Skeletal muscle tissue (tissue), 4 donors: ENCODE measurements around the gene PTPN13. TPM values are rescaled to one million over a fixed set of nuclear protein-coding genes. Genes with fewer than 3 reads are reported as not detected.

Experiments used
- H3K27ac ChIP-seq: one replicate; pipeline ENCODE4 v1.7.0; 2013; ENCODE audit warnings: mild to moderate bottlenecking, low read depth, low read length, inconsistent platforms
- H3K27me3 ChIP-seq, 3 donors: one replicate each; pipeline ENCODE4 v1.7.0; 2013; ENCODE audit warnings: low read length in 3 of 3; ENCODE audit not compliant: control insufficient read depth in 3 of 3, insufficient read depth in 3 of 3
- H3K36me3 ChIP-seq, 3 donors: one replicate each; pipeline ENCODE4 v1.7.0; 2013; ENCODE audit warnings: low read length in 3 of 3; ENCODE audit not compliant: control insufficient read depth in 3 of 3, insufficient read depth in 3 of 3
- H3K4me1 ChIP-seq, 3 donors: one replicate each; pipeline ENCODE4 v1.7.0; 2013; ENCODE audit warnings: low read length in 3 of 3, mild to moderate bottlenecking in 3 of 3; ENCODE audit not compliant: control insufficient read depth in 3 of 3, insufficient read depth in 3 of 3
- H3K4me3 ChIP-seq, 3 donors: one replicate each; pipeline ENCODE4 v1.7.0; 2013; ENCODE audit warnings: low read length in 3 of 3
- H3K9ac ChIP-seq, 3 donors: one replicate each; pipeline ENCODE4 v1.7.0; 2013; ENCODE audit warnings: low read length in 3 of 3, mild to moderate bottlenecking in 3 of 3, moderate library complexity in 2 of 3, low read depth in 1 of 3
- H3K9me3 ChIP-seq, 3 donors: one replicate each; pipeline ENCODE4 v1.7.0; 2013; ENCODE audit warnings: low read length in 3 of 3; ENCODE audit not compliant: control insufficient read depth in 3 of 3
- total RNA-seq: library from RNA; depleted of rRNA; stranded (reverse); fragments of >200 nt; gene quantifications from one replicate; pipeline ENCODE4 v1.2.3, GENCODE V29; 2014
- donor health status: Osteomylitis.

Gene PTPN13, protein sequence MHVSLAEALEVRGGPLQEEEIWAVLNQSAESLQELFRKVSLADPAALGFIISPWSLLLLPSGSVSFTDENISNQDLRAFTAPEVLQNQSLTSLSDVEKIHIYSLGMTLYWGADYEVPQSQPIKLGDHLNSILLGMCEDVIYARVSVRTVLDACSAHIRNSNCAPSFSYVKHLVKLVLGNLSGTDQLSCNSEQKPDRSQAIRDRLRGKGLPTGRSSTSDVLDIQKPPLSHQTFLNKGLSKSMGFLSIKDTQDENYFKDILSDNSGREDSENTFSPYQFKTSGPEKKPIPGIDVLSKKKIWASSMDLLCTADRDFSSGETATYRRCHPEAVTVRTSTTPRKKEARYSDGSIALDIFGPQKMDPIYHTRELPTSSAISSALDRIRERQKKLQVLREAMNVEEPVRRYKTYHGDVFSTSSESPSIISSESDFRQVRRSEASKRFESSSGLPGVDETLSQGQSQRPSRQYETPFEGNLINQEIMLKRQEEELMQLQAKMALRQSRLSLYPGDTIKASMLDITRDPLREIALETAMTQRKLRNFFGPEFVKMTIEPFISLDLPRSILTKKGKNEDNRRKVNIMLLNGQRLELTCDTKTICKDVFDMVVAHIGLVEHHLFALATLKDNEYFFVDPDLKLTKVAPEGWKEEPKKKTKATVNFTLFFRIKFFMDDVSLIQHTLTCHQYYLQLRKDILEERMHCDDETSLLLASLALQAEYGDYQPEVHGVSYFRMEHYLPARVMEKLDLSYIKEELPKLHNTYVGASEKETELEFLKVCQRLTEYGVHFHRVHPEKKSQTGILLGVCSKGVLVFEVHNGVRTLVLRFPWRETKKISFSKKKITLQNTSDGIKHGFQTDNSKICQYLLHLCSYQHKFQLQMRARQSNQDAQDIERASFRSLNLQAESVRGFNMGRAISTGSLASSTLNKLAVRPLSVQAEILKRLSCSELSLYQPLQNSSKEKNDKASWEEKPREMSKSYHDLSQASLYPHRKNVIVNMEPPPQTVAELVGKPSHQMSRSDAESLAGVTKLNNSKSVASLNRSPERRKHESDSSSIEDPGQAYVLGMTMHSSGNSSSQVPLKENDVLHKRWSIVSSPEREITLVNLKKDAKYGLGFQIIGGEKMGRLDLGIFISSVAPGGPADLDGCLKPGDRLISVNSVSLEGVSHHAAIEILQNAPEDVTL (N-terminal part only)
- 21.9 TPM for total RNA-seq

GRCh38 chr4:86593688-86594558 is at the start of gene PTPN13:
TSS of gene PTPN13 (plus strand) at chr4:86594315. CDS start at chr4:86635257, 40,942 bp downstream.
- H3K4me1 ChIP-seq, result peaks cover 6 to 14% (median 10%) of the 10 kb centered on the region in 3 donors
- peaks cover 0 to 26% (median 16%) of the 10 kb centered on the region in 3 donors for H3K27me3 ChIP-seq
- H3K9me3 ChIP-seq, result no peaks in the 10 kb centered on the region
- H3K36me3 ChIP-seq, result no peaks in the 10 kb centered on the region
- H3K9ac ChIP-seq, result peak within 1 kb of the TSS; percentile 58 to 74 (median 64)
- peak within 1 kb of the TSS; percentile 53 to 83 (median 74) for H3K4me3 ChIP-seq
- peak within 1 kb of the TSS; percentile 64 for H3K27ac ChIP-seq

- Histone ChIP-seq H3K27me3 (peaks cover 0 to 3% (median 0%) of the 10 kb centered on the region in 3 donors), H3K27ac (no peak overlapping the region), H3K4me1 (no peaks in the 10 kb centered on the region), H3K4me3 (no peak overlapping the region), H3K36me3 (no peaks in the 10 kb centered on the region), H3K9ac (no peak overlapping the region), H3K9me3 (no peaks in the 10 kb centered on the region)
These were observed 47.0 kb upstream of the PTPN13 start for GRCh38 chr4:86547140-86547539.

- H3K27ac ChIP-seq, result no peak overlapping the region
- H3K36me3 ChIP-seq, result no peaks in the 10 kb centered on the region
- H3K27me3 ChIP-seq, result no peaks in the 10 kb centered on the region
- H3K9me3 ChIP-seq, result no peaks in the 10 kb centered on the region
- no peak overlapping the region for H3K4me3 ChIP-seq
- H3K9ac ChIP-seq, result no peak overlapping the region
- no peaks in the 10 kb centered on the region for H3K4me1 ChIP-seq
These were observed 44.8 kb upstream of the PTPN13 start for GRCh38 chr4:86549163-86549788.

GRCh38 chr4:86551387-86551786 is 42.7 kb upstream of the PTPN13 start:
- Histone ChIP-seq H3K9ac (no peak overlapping the region), H3K27me3 (no peaks in the 10 kb centered on the region), H3K4me1 (no peaks in the 10 kb centered on the region), H3K36me3 (no peaks in the 10 kb centered on the region), H3K9me3 (no peaks in the 10 kb centered on the region), H3K4me3 (no peak overlapping the region), H3K27ac (no peak overlapping the region)

- no peak overlapping the region for H3K27ac ChIP-seq
These were observed 39.5 kb upstream of the PTPN13 start for GRCh38 chr4:86554646-86555045.

GRCh38 chr4:86556791-86557415 is 37.2 kb upstream of the PTPN13 start:
- H3K27ac ChIP-seq, result no peak overlapping the region
- H3K36me3 ChIP-seq, result no peaks in the 10 kb centered on the region
- H3K9me3 ChIP-seq, result no peaks in the 10 kb centered on the region
- no peaks in the 10 kb centered on the region for H3K27me3 ChIP-seq
- H3K4me3 ChIP-seq, result no peak overlapping the region
- H3K9ac ChIP-seq, result no peak overlapping the region
- H3K4me1 ChIP-seq, result no peaks in the 10 kb centered on the region

More at GRCh38 chr4:86554646-86555045, 39.5 kb upstream of the PTPN13 start:
- H3K9me3 ChIP-seq, result no peaks in the 10 kb centered on the region
- no peaks in the 10 kb centered on the region for H3K36me3 ChIP-seq
- no peaks in the 10 kb centered on the region for H3K4me1 ChIP-seq
- H3K4me3 ChIP-seq, result no peak overlapping the region
- no peaks in the 10 kb centered on the region for H3K27me3 ChIP-seq
- H3K9ac ChIP-seq, result no peak overlapping the region

DNA sequence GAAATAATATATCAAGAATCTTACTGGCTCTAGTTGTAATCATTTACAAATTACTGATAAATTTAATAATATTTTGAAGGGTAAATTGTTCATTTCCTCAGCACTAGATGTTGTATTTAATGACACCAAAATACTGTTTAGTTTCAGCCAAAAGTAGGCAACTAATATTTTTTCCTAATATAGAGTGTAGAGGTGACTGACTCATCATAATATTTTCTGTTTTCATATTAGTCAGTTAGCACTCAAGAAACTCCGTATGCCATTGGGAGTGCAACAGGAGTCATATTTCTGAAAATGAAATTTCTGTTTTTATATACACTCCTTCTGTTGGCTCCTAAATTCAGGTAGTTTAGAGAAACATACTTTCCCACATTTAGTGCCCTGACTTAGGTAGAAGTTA is 36.6 kb upstream of the PTPN13 start:
- H3K9ac ChIP-seq, result no peak overlapping the region
- H3K4me3 ChIP-seq, result no peak overlapping the region
- no peaks in the 10 kb centered on the region for H3K4me1 ChIP-seq
- no peak overlapping the region for H3K27ac ChIP-seq
- H3K9me3 ChIP-seq, result no peaks in the 10 kb centered on the region
- no peaks in the 10 kb centered on the region for H3K27me3 ChIP-seq
- no peaks in the 10 kb centered on the region for H3K36me3 ChIP-seq

DNA sequence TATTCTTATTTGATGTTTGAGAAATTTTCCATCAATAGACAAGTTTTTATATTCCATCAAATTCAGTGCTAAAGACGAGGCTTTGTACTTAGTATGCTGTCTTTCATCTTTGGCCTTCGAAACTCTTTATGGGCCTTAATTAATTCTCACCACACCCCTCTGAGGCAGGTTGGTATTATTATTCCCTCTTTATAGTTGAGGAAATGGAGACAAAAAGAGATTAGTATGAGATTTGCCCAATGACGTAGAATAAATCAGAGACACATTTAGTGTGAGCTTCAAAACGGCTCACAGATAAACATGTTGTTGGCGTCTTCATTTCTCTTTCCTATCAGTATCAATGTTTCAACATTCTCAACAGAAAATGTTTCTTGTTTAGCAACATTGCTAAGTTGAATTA is 35.9 kb upstream of the PTPN13 start:
- Histone ChIP-seq H3K9ac (no peak overlapping the region), H3K4me3 (no peak overlapping the region), H3K36me3 (no peaks in the 10 kb centered on the region), H3K27ac (no peak overlapping the region), H3K9me3 (no peaks in the 10 kb centered on the region), H3K4me1 (no peaks in the 10 kb centered on the region), H3K27me3 (no peaks in the 10 kb centered on the region)
